HEK293 (cell line): ENCODE measurements around the gene ZNF507.
"Not testable (repeated sequence)": the region's sequence is repeated elsewhere in the genome, so short reads cannot be mapped to it uniquely, and the experiment has no call there.

Experiments
- CTCF ChIA-PET: fragments of 350-600 bp; formaldehyde crosslinking; extraction: SDS; loops from one replicate; lab custom pipeline; 2021; ENCODE audit warnings: antibody characterized with exemption; lab: Yijun Ruan, JAX
- POLR2A ChIA-PET: fragments of 300-600 bp; formaldehyde crosslinking; extraction: SDS; loops from one replicate; lab custom pipeline; 2020; ENCODE audit warnings: antibody characterized with exemption, inconsistent platforms; lab: Yijun Ruan, JAX
- H3K27ac ChIP-seq: fragments of 200-500 bp; sonication (Bioruptor generic); 2 replicates; pipeline ENCODE4 v1.5.1; 2014; ENCODE audit warnings: low read depth, low read length, control low read depth, inconsistent platforms; ENCODE audit errors: extremely low read depth
- H3K36me3 ChIP-seq, 2 experiments: fragments of 200-500 bp in 1 of 2; sonication (Bioruptor generic) in 1 of 2; 1 replicate in 1 of 2; 2 replicates in 1 of 2; pipeline ENCODE4 v1.5.1; 2014 to 2017; ENCODE audit warnings: inconsistent platforms in 2 of 2, low read length in 2 of 2; ENCODE audit not compliant: control insufficient read depth in 2 of 2, insufficient read depth in 1 of 2
- H3K4me1 ChIP-seq: fragments of 200-500 bp; sonication (Bioruptor generic); 2 replicates; pipeline ENCODE4 v1.5.1; 2014; ENCODE audit warnings: mild to moderate bottlenecking, low read length, inconsistent platforms; ENCODE audit not compliant: control insufficient read depth, insufficient read depth
- H3K4me3 ChIP-seq: 2 replicates; pipeline ENCODE4 v1.5.1; 2011; ENCODE audit warnings: low read depth, mild to moderate bottlenecking, control low read depth, low read length, moderate library complexity
- H3K9me3 ChIP-seq: fragments of 200-500 bp; sonication (Bioruptor generic); 2 replicates; pipeline ENCODE4 v1.5.1; 2014; ENCODE audit warnings: low read depth, low read length, inconsistent platforms; ENCODE audit not compliant: control insufficient read depth, insufficient read depth
- HIC1 ChIP-seq: fragments of 450-650 bp; formaldehyde crosslinking; IDR thresholded peaks from 2 replicates; pipeline ENCODE4 v1.5.1; 2016; ENCODE audit warnings: missing biosample characterization, missing genetic modification characterization
- INSM2 ChIP-seq: fragments of 450-650 bp; formaldehyde crosslinking; IDR thresholded peaks from 2 replicates; pipeline ENCODE4 v1.5.1; 2016; ENCODE audit warnings: missing biosample characterization, missing genetic modification characterization
- KLF7 ChIP-seq: fragments of 450-650 bp; formaldehyde crosslinking; IDR thresholded peaks from 2 replicates; pipeline ENCODE4 v1.5.1; 2016; ENCODE audit warnings: missing biosample characterization, missing genetic modification characterization, borderline replicate concordance
- OSR2 ChIP-seq: fragments of 450-650 bp; formaldehyde crosslinking; IDR thresholded peaks from 2 replicates; pipeline ENCODE4 v1.5.1; 2016; ENCODE audit warnings: missing biosample characterization, missing genetic modification characterization
- PRDM1 ChIP-seq: fragments of 450-650 bp; formaldehyde crosslinking; IDR thresholded peaks from 2 replicates; pipeline ENCODE4; 2016; ENCODE audit warnings: missing biosample characterization, missing genetic modification characterization
- RBAK ChIP-seq: fragments of 450-650 bp; formaldehyde crosslinking; IDR thresholded peaks from 2 replicates; pipeline ENCODE4 v1.5.1; 2016; ENCODE audit warnings: missing biosample characterization, missing genetic modification characterization
- SP3 ChIP-seq: fragments of 450-650 bp; formaldehyde crosslinking; IDR thresholded peaks from 2 replicates; pipeline ENCODE4 v1.5.1; 2016; ENCODE audit warnings: missing biosample characterization, missing genetic modification characterization
- ZBTB17 ChIP-seq: fragments of 450-650 bp; formaldehyde crosslinking; IDR thresholded peaks from 2 replicates; pipeline ENCODE4 v1.5.1; 2016; ENCODE audit warnings: missing biosample characterization, missing genetic modification characterization
- ZBTB49 ChIP-seq: fragments of 450-650 bp; formaldehyde crosslinking; IDR thresholded peaks from 2 replicates; pipeline ENCODE4 v1.5.1; 2016; ENCODE audit warnings: missing biosample characterization, missing genetic modification characterization, low read depth
- ZBTB8A ChIP-seq: fragments of 450-650 bp; formaldehyde crosslinking; IDR thresholded peaks from 2 replicates; pipeline ENCODE4 v1.5.1; 2016; ENCODE audit warnings: missing biosample characterization, missing genetic modification characterization
- ZEB2 ChIP-seq: fragments of 450-650 bp; formaldehyde crosslinking; IDR thresholded peaks from 2 replicates; pipeline ENCODE4 v1.5.1; 2016; ENCODE audit warnings: missing biosample characterization, missing genetic modification characterization
- ZNF121 ChIP-seq: fragments of 450-650 bp; formaldehyde crosslinking; IDR thresholded peaks from 2 replicates; pipeline ENCODE4 v1.5.1; 2016; ENCODE audit warnings: missing biosample characterization, missing genetic modification characterization
- ZNF157 ChIP-seq: fragments of 450-650 bp; formaldehyde crosslinking; IDR thresholded peaks from 2 replicates; pipeline ENCODE4 v1.5.1; 2016; ENCODE audit warnings: missing biosample characterization, missing genetic modification characterization
- ZNF311 ChIP-seq: fragments of 450-650 bp; formaldehyde crosslinking; IDR thresholded peaks from 2 replicates; pipeline ENCODE4 v1.5.1; 2017; ENCODE audit warnings: missing biosample characterization, missing genetic modification characterization, borderline replicate concordance
- ZNF629 ChIP-seq: fragments of 450-650 bp; formaldehyde crosslinking; IDR thresholded peaks from 2 replicates; pipeline ENCODE4 v1.5.1; 2017; ENCODE audit warnings: missing biosample characterization, missing genetic modification characterization
- ZNF658 ChIP-seq: fragments of 450-650 bp; formaldehyde crosslinking; IDR thresholded peaks from 2 replicates; pipeline ENCODE4; 2016; ENCODE audit warnings: missing biosample characterization, missing genetic modification characterization
- ZNF707 ChIP-seq: fragments of 450-650 bp; formaldehyde crosslinking; IDR thresholded peaks from 2 replicates; pipeline ENCODE4 v1.5.1; 2016; ENCODE audit warnings: missing biosample characterization, missing genetic modification characterization
- ZSCAN30 ChIP-seq: fragments of 450-650 bp; IDR thresholded peaks from 2 replicates; pipeline ENCODE4 v1.5.1; 2018; ENCODE audit warnings: missing biosample characterization, mild to moderate bottlenecking, missing genetic modification characterization, moderate library complexity
- ZSCAN4 ChIP-seq: fragments of 450-650 bp; formaldehyde crosslinking; IDR thresholded peaks from 2 replicates; pipeline ENCODE4 v1.5.1; 2017; ENCODE audit warnings: missing biosample characterization, missing genetic modification characterization

The ZNF507 gene

GRCh38 chr19:32421589-32422361, 76.4 kb downstream of the ZNF507 start:
- Histone ChIP-seq H3K9me3 (no peaks in the 10 kb centered on the region), H3K4me3 (no peak overlapping the region), H3K27ac (no peak overlapping the region), H3K36me3 (peaks cover 23 to 74% of the 10 kb centered on the region in 2 experiments), H3K4me1 (no peaks in the 10 kb centered on the region)
- CTCF ChIA-PET, result interaction anchor here (0.6 kb wide), 2 partner anchors 332 to 1065 kb away, joined by 4 to 5 read pairs; no protein-coding TSS in a partner anchor
- TF ChIP-seq ZBTB17, result peak; percentile 90
- TF ChIP-seq ZBTB8A, result no peak
- no peak for TF ChIP-seq ZNF658
- TF ChIP-seq ZNF707 (tag by site-specific recombination), result no peak
- no peak for TF ChIP-seq ZNF629
- TF ChIP-seq INSM2 (tag by site-specific recombination), result no peak
- POLR2A ChIA-PET, result no interaction called here

- no peak overlapping the region for H3K4me3 ChIP-seq
- TF ChIP-seq ZEB2 (tag by site-specific recombination) (no peak), PRDM1 (tag by site-specific recombination) (peak; percentile 95), ZSCAN4 (tag by site-specific recombination) (peak; percentile 47; the same call in 1 of the 2 replicates)
- TF ChIP-seq, all 188 proteins: peak for 2
- Histone ChIP-seq H3K27ac (no peak overlapping the region), H3K9me3 (no peaks in the 10 kb centered on the region), H3K4me1 (no peaks in the 10 kb centered on the region), H3K36me3 (peaks cover 28 to 74% of the 10 kb centered on the region in 2 experiments)
- POLR2A ChIA-PET, result interaction anchor here (1.1 kb wide), 1 partner anchor 17 kb away, joined by 4 read pairs; the partner anchor contains the start of gene DPY19L3
- CTCF ChIA-PET, result no interaction called here
Observed at GRCh38 chr19:32422435-32422834, 77.0 kb downstream of the ZNF507 start.

- H3K36me3 ChIP-seq, result peaks cover 24 to 70% of the 10 kb centered on the region in 2 experiments
- ChIA-PET POLR2A (interaction anchor here (0.5 to 1.3 kb wide), 2 partner anchors 18 to 79 kb away, joined by 8 read pairs; partner anchors contain the start of gene DPY19L3), CTCF (interaction anchor here (0.9 to 1.1 kb wide), 3 partner anchors 30 to 135 kb away, joined by 3 to 5 read pairs (median 3); no protein-coding TSS in a partner anchor)
- TF ChIP-seq ZNF121 (tag by site-specific recombination), result peak; percentile 58; the same call in 1 of the 2 replicates
- not testable (repeated sequence) for H3K9me3 ChIP-seq, H3K27ac ChIP-seq, H3K4me1 ChIP-seq, H3K4me3 ChIP-seq
Observed at GRCh38 chr19:32423944-32424343, 78.5 kb downstream of the ZNF507 start.

- Histone ChIP-seq H3K27ac (no peak overlapping the region), H3K9me3 (no peaks in the 10 kb centered on the region; the same call in none of the 2 replicates), H3K4me3 (no peak overlapping the region), H3K36me3 (peaks cover 11 to 66% of the 10 kb centered on the region in 2 experiments), H3K4me1 (no peaks in the 10 kb centered on the region)
- ChIA-PET CTCF (interaction anchor here (0.6 kb wide), 1 partner anchor 1643 kb away, joined by 3 read pairs; no protein-coding TSS in a partner anchor), POLR2A (no interaction called here)
- TF ChIP-seq KLF7 (tag by site-specific recombination) (no peak), HIC1 (tag by site-specific recombination) (no peak), ZBTB49 (tag by site-specific recombination) (no peak), OSR2 (tag by site-specific recombination) (no peak), ZBTB8A (no peak), ZNF311 (tag by site-specific recombination) (no peak), SP3 (tag by site-specific recombination) (no peak), ZNF157 (tag by site-specific recombination) (no peak), RBAK (no peak), ZSCAN30 (tag by site-specific recombination) (no peak)
Observed at GRCh38 chr19:32427536-32427935, 82.1 kb downstream of the ZNF507 start.
